WTC11 (cell line): ENCODE results near the gene OPCML. TPM values are rescaled to one million over a fixed set of nuclear protein-coding genes. Genes with fewer than 3 reads are reported as not detected.

Experiments used
- ATAC-seq: fragments of 200-7000 bp; cut with Tn5 transposase; 2 replicates; pipeline ENCODE4 v1.10.0; 2021; ENCODE audit warnings: mild to moderate bottlenecking, moderate library complexity
- CTCF ChIA-PET: fragments of 300-600 bp; sonication (Branson Sonifier 250); formaldehyde crosslinking; loops from one replicate; lab custom pipeline; 2021; ENCODE audit warnings: antibody characterized with exemption; lab: Charles Lee
- POLR2A ChIA-PET: fragments of 350-600 bp; sonication (Branson Sonifier 250); formaldehyde crosslinking; loops from one replicate; lab custom pipeline; 2021; ENCODE audit warnings: antibody characterized with exemption; lab: Charles Lee
- DNase-seq: peaks from one replicate; pipeline ENCODE4 v3.0.0; 2021; ENCODE audit warnings: low spot score
- H3K27ac Mint-ChIP-seq: 2 replicates; pipeline ENCODE4 v1.8.0; 2021; ENCODE audit warnings: mixed read lengths
- H3K27me3 Mint-ChIP-seq: 2 replicates; pipeline ENCODE4 v1.8.0; 2021; ENCODE audit warnings: low read depth, mild to moderate bottlenecking, moderate library complexity, mixed read lengths
- H3K36me3 Mint-ChIP-seq: 2 replicates; pipeline ENCODE4 v1.8.0; 2021; ENCODE audit warnings: mixed read lengths
- H3K4me1 Mint-ChIP-seq: 2 replicates; pipeline ENCODE4 v1.8.0; 2022; ENCODE audit warnings: mixed read lengths
- H3K4me3 Mint-ChIP-seq: 2 replicates; pipeline ENCODE4 v1.8.0; 2021; ENCODE audit warnings: mild to moderate bottlenecking, moderate library complexity, mixed read lengths
- H3K9me3 Mint-ChIP-seq: 2 replicates; pipeline ENCODE4 v1.8.0; 2021; ENCODE audit warnings: mixed read lengths
- CREM ChIP-seq: sonication (generic); formaldehyde crosslinking; IDR thresholded peaks from 2 replicates; pipeline ENCODE4 v1.8.1; 2022; ENCODE audit warnings: mild to moderate bottlenecking, missing genetic modification reagents, moderate library complexity
- CTCF ChIP-seq: fragments of 200-600 bp; IDR thresholded peaks from 2 replicates; pipeline ENCODE4 v1.8.0; 2022; ENCODE audit warnings: antibody characterized with exemption
- E2F5 ChIP-seq: sonication (generic); formaldehyde crosslinking; IDR thresholded peaks from 2 replicates; pipeline ENCODE4 v1.8.1; 2022; ENCODE audit warnings: mild to moderate bottlenecking, moderate library complexity, missing genetic modification reagents
- ERG ChIP-seq: fragments of 250-450 bp; sonication (Bioruptor Pico); IDR thresholded peaks from 2 replicates; pipeline ENCODE4 v1.8.0; 2021; ENCODE audit warnings: mild to moderate bottlenecking
- FOXP1 ChIP-seq: sonication (generic); formaldehyde crosslinking; IDR thresholded peaks from 2 replicates; pipeline ENCODE4 v1.8.0; 2022; ENCODE audit warnings: missing genetic modification reagents, mild to moderate bottlenecking, moderate library complexity, borderline replicate concordance
- FOXP4 ChIP-seq: sonication (generic); formaldehyde crosslinking; IDR thresholded peaks from 2 replicates; pipeline ENCODE4 v1.8.0; 2022; ENCODE audit warnings: mild to moderate bottlenecking, missing genetic modification reagents
- GABPB1 ChIP-seq: sonication (generic); formaldehyde crosslinking; IDR thresholded peaks from 2 replicates; pipeline ENCODE4 v1.8.1; 2023; ENCODE audit warnings: mild to moderate bottlenecking, missing genetic modification reagents
- JAZF1 ChIP-seq: fragments of 250-450 bp; sonication (Bioruptor Pico); IDR thresholded peaks from 2 replicates; pipeline ENCODE4 v1.9.0; 2021; ENCODE audit warnings: moderate library complexity, mild to moderate bottlenecking, inconsistent platforms
- KAT7 ChIP-seq: sonication (generic); formaldehyde crosslinking; IDR thresholded peaks from 2 replicates; pipeline ENCODE4 v1.8.1; 2023; ENCODE audit warnings: missing genetic modification reagents, mild to moderate bottlenecking, borderline replicate concordance
- MLX ChIP-seq: sonication (generic); formaldehyde crosslinking; IDR thresholded peaks from 2 replicates; pipeline ENCODE4 v1.8.1; 2023; ENCODE audit warnings: mild to moderate bottlenecking, missing genetic modification reagents, moderate library complexity
- NFYB ChIP-seq: sonication (generic); formaldehyde crosslinking; conservative IDR thresholded peaks from 2 replicates; pipeline ENCODE4 v1.8.0; 2022; ENCODE audit warnings: low read depth, missing genetic modification reagents
- RELA ChIP-seq: sonication (generic); formaldehyde crosslinking; IDR thresholded peaks from 2 replicates; pipeline ENCODE4 v1.8.1; 2022; ENCODE audit warnings: missing genetic modification reagents, mild to moderate bottlenecking, borderline replicate concordance
- TEAD1 ChIP-seq: sonication (generic); formaldehyde crosslinking; IDR thresholded peaks from 2 replicates; pipeline ENCODE4 v1.8.0; 2022; ENCODE audit warnings: mild to moderate bottlenecking, missing genetic modification reagents
- ZBTB43 ChIP-seq: sonication (generic); formaldehyde crosslinking; IDR thresholded peaks from 2 replicates; pipeline ENCODE4 v1.8.1; 2023; ENCODE audit warnings: mild to moderate bottlenecking, missing genetic modification reagents
- ZNF671 ChIP-seq: fragments of 250-450 bp; sonication (Bioruptor Pico); IDR thresholded peaks from 2 replicates; pipeline ENCODE4 v1.8.0; 2021; ENCODE audit warnings: mild to moderate bottlenecking
- total RNA-seq: library from RNA; stranded (reverse); gene quantifications from 3 replicates; pipeline ENCODE4 v1.2.3, GENCODE V29; 2021

Gene OPCML
- total RNA-seq, 1 experiment from 2014 or later: 1.5 TPM

GRCh38 chr11:132408877-132409276 is 1123.4 kb downstream of the OPCML start:
- Mint-ChIP-seq H3K4me1 (peaks cover 17% of the 10 kb centered on the region), H3K4me3 (no peak overlapping the region), H3K9me3 (no peaks in the 10 kb centered on the region), H3K36me3 (no peaks in the 10 kb centered on the region), H3K27ac (no peak overlapping the region), H3K27me3 (peaks cover 4% of the 10 kb centered on the region)
- DNase-seq: no peak
- no peak for TF ChIP-seq JAZF1 (CRISPR knock-in tag)
- TF ChIP-seq RELA (CRISPR knock-in tag): no peak
- TF ChIP-seq CREM: no peak
- TF ChIP-seq GABPB1 (CRISPR knock-in tag): no peak
- TF ChIP-seq ZNF671: no peak
- TF ChIP-seq FOXP4 (CRISPR knock-in tag): no peak
- no peak for ATAC-seq
- CTCF ChIA-PET: no interaction called here
- POLR2A ChIA-PET: no interaction called here

GRCh38 chr11:132405728-132406127 is 1126.6 kb downstream of the OPCML start:
- ATAC-seq (peak; percentile 79), DNase-seq (peak; percentile 38)
- no peak overlapping the region for H3K4me3 Mint-ChIP-seq
- no peaks in the 10 kb centered on the region for H3K9me3 Mint-ChIP-seq
- peaks cover 30% of the 10 kb centered on the region for H3K4me1 Mint-ChIP-seq
- ChIA-PET CTCF (interaction anchor here (0.8 to 2.0 kb wide), 2 partner anchors 93 to 535 kb away, joined by 3 to 8 read pairs; no protein-coding TSS in a partner anchor), POLR2A (no interaction called here)
- TF ChIP-seq ZBTB43 (CRISPR knock-in tag): peak; percentile 69; the same call in 1 of the 2 replicates
- peak; percentile 36; the same call in 1 of the 2 replicates for TF ChIP-seq FOXP1 (CRISPR knock-in tag)
- TF ChIP-seq FOXP4 (CRISPR knock-in tag): peak; percentile 86; the same call in 1 of the 2 replicates
- no peak for TF ChIP-seq KAT7
- TF ChIP-seq ERG (CRISPR knock-in tag): no peak
- peaks cover 4% of the 10 kb centered on the region for H3K27me3 Mint-ChIP-seq
- no peak overlapping the region for H3K27ac Mint-ChIP-seq
- no peaks in the 10 kb centered on the region for H3K36me3 Mint-ChIP-seq

GRCh38 chr11:132402071-132402684 is 1130.1 kb downstream of the OPCML start:
- ATAC-seq: peak; percentile 89
- Mint-ChIP-seq H3K27me3 (peaks cover 4% of the 10 kb centered on the region; the same call in 1 of the 2 replicates), H3K4me3 (no peak overlapping the region), H3K36me3 (no peaks in the 10 kb centered on the region), H3K4me1 (peaks cover 33% of the 10 kb centered on the region), H3K27ac (no peak overlapping the region)
- POLR2A ChIA-PET: interaction anchor here (0.7 kb wide), 1 partner anchor 124 kb away, joined by 4 read pairs; no protein-coding TSS in a partner anchor
- peak; percentile 71 for DNase-seq
- CTCF ChIA-PET: interaction anchor here (0.5 to 1.4 kb wide), 26 partner anchors 8 to 714 kb away, joined by 3 to 10 read pairs (median 3); no protein-coding TSS in a partner anchor
- TF ChIP-seq CTCF (peak; percentile 41; the same call in 1 of the 2 replicates), MLX (CRISPR knock-in tag) (no peak), TEAD1 (CRISPR knock-in tag) (no peak), E2F5 (CRISPR knock-in tag) (no peak), NFYB (CRISPR knock-in tag) (no peak)
- TF ChIP-seq, all 79 proteins: peak for 1
- no peaks in the 10 kb centered on the region; the same call in 1 of the 2 replicates for H3K9me3 Mint-ChIP-seq
